COLO829 (cell line): Measurements from ENCODE around the gene HSPA9.
A peak's percentile ranks its signal among the peaks of the same experiment; 100 is the strongest.

Experiments used
- DNase-seq: peaks from one replicate; pipeline ENCODE4 v3.0.0; 2012; ENCODE audit warnings: low spot score

The HSPA9 gene

DNA sequence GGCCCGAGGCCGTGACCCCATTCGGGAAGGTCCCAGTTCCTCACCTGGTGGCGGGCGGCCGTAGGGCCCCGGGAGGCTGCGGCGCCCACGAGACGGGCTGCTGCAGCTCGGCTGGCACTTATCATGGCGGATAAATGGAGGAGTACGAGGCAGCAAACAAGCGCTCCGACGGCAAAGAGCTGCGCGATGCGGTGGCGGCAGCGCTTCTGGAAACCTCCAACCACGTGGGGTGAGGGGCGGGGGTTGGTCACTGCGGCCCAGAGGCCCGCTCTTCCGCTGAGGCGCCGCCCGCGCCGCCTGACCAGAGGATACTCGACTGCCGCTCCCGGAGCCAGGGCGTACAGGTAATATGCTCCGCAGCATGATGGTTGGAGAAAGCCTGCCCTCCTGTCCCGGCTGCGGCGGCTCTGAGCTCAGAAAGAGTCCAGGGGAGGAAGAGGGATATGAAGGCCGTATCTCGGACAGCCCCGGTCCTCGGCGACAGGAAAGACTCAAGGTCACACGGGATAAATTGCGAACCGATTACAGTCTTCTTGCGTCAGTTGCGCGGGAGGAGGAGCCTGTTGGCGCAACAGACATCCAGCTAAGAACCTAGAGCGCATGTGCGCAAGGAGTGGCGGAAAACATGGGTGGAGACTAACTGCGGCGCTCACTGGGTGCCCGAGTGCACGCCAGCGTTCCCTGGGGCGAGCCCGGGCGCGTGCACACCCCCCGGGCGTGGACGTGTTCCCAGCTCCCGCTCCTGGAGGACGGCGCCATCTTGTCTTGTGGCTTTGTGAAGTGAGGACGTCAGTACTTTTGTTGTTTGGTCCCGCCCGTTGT lies at the start of gene HSPA9:
Gene HSPA9 (minus strand): TSS at position 208 of the 822 bp plus-strand sequence. CDS start 83 bp downstream, at position 125.
- DNase-seq = peak; percentile 100

DNA sequence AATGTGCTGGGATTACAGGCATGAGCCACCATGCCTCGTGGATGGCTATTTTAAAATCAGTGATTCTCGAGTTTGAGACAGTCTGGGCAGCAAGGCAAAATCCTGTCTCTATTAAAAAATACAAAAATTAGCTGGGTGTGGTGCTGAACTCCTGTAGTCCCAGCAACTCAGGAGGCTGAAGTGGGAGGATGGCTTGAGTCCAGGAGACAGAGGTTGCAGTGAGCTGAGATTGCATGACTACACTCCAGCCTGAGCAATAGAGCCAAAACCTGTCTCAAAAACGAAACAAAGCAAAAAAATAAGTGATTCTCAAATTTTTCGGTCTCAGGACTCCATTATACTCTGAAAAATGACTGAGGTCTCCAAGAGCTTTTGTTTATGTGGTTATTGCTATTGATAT lies 47.9 kb upstream of the HSPA9 start:
- DNase-seq = no peak

DNA sequence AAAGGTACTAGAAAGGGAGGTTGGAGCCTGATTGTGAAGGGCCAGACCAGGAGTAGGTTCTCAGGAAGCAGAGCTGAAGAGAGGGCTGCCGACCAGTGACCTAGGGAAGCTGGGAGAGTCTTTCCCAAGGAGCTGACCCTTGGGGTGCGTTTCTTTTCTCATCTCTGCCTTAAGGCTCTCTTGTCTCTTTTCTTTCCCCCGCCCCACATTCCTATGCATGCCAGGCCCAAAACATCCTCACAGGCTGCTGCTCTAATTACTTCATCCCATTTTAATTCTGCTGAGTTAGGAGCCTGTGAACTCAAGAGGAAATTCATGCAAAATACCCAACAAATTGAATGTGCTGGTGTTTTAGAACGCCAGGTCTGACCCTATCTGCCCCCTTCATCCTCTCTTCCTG lies 46.9 kb upstream of the HSPA9 start:
- DNase-seq = no peak

DNA sequence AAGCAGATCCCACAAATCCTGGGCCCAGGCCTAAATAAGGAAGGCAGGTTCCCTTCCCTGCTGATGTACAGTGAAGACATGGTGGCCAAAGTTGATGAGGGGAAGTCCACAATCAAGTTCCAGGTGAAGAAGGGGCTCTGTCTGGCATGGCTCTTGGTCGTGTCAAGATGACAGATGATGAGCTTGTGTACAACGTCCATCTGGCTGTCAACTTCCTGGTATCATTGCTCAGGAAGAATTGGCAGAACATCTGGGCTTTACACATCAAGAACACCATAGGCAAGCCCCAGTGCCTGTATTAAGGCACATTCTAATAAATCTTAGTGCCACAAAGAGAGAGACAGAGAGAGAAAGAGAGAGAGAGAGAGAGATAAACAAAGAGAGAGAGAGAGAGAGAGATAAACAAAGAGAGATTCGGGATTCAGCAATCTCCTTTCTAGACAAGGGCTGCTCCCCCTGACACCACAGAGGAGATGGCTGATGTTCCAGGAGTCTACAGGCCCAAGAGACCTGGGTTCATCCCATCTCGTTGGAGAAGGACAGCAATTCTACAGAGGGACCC lies 45.5 kb upstream of the HSPA9 start:
- no peak for DNase-seq

DNA sequence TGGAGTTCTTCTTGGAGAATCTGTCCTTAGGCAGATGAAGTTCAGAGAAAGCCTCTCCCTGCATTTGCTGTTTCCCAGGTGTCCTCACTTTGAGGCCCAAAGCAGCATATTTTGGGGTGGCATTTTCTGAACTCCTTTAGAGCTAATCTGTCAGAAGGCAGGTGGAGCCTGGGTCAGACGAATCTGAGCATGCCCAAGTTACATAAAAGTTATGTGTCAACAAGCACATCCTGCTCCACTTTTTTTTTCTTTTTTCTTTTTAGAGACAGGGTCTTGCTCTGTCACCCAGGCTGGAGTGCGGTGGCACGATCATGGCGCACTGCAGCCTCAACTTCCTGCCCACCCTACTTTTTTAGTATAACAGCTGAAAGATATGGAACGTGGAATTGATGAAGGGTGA lies 41.3 kb upstream of the HSPA9 start:
- no peak for DNase-seq

DNA sequence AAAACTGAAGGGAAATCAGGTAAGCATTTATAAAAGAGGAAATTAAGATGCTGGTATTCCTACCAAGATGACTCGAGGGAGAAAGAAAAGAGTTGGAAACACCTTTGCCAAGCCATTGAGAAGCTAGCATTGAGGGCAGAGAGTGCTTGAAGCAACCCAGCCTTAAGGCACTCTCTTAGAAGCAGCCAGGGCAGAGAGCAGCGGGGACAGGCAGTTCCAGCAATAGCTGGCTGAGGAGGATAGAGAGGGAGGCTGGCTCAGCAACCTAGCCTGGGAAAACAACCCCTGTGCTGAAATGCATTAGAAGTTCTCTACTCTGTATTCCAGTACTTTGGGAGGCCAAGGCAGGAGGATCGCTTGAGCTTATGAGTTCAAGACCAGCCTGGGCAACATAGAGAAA lies 40.3 kb upstream of the HSPA9 start:
- DNase-seq = no peak

DNA sequence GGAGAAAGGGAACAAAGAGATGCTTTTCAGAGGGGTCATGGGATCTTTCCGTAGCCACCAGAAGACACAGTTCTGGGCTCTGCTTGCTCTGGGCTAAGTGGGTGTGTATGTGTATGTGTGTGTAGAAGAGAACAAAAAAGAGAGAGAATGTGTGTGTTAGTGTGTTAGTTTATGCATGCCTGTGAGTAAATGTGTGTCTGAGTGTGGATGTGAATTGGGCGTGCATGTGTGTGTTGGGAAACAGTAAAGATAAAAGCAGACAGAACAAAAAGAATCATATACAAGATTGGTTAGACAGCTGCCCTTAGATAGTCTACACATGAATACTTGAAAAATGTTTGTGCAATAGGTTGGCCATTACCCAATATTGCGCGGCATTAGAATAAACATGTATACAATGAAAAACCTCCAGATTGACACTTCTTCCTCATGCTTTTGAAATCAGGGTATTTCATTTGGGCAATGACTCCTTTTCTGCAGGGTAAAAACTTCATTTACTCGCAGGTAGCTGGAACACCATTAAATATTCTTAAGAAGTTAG lies 36.5 kb upstream of the HSPA9 start:
- DNase-seq = no peak

DNA sequence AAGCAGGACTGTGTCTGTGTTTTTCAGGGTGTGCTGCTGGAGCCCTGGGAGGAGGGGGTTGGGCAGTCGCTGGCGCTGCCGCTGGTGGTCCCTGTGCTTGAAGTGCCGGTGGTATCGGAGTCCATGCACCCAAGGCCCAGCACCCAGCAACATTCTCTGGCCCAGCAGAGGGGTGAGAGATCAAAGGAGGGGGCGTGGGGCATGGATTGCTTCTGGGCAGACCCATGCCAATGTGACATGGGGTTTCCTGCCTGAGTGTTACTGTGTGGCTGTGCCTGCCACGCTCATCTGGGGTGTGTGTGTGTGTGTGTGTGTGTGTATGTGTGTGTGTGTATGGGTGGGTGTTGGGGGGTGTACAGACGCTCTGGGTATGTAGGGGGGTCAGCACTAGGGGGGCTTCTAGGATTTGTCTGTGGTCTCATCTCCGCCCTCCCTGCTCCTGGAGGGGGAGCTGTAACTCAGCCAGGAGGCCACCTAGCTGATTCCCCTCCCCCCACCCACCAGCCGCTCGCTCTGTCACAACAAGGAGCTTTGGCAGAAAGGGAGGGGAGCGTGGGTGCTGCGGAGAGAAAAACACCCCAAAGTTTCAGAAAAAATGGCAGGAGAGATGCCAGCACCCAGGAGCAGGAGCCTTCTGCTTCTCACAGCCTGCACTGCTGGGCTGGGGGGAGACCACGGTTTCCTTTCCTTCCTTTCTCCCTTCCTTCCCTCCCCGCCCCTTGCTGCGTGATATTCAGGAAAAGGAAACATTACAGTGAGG lies 35.9 kb upstream of the HSPA9 start:
- peak; percentile 50 for DNase-seq

DNA sequence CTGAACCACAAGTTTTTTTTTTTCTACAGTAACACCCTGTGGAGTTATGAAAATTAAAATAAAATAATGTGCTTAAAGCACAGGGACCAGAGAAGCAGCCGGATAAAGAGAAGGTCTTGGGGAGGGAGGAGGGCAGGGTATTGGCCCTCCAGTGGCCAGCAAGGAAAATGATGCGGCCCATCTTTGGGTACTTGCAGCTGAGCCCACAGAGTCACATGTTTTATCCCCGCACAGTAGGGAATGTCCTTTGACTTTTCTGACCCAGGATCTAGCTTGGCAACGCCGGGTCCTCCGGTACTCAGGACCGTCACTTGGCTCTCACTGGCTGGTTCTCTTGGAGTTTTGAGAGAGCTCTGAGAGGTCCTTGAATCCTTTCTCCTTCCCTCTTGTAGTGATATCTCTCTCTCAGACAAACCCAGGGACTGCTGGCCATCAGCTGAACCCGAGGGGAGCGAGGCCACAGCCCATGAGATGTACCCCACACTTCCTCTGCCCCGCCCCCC lies 35.3 kb upstream of the HSPA9 start:
- no peak for DNase-seq

DNA sequence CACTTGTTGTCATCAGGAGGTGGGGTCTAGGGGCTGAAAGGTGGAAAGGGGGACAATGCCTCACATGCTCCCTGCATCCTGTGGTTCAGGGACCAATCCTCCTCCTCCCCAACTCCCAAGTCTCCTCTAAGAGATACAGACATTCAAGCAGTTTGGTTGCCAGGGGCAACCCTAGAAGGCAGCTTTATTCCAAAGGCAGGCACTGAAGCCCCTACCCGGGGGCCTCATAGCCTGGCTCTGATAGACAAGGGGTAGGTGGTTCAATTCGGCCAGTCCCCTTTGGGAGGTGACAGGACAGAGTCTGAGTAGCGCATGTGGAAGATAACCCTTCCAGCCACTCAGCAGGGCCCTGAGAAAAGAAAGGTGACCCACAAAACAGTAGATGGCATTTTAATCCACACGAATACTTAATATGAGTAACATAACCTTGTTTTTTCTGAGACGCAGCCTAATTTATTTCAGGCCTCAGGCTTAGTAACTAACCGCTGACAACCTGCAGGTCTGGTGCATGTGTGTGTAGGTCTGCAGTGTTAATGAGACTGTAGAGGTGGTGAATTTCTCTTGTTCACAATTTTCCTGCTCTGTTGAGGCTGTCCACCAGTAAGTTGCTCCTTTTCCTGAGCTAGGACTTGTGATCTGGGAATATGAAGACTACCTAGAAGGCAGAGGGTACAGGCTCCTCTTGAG lies 31.3 kb upstream of the HSPA9 start:
- no peak for DNase-seq

DNA sequence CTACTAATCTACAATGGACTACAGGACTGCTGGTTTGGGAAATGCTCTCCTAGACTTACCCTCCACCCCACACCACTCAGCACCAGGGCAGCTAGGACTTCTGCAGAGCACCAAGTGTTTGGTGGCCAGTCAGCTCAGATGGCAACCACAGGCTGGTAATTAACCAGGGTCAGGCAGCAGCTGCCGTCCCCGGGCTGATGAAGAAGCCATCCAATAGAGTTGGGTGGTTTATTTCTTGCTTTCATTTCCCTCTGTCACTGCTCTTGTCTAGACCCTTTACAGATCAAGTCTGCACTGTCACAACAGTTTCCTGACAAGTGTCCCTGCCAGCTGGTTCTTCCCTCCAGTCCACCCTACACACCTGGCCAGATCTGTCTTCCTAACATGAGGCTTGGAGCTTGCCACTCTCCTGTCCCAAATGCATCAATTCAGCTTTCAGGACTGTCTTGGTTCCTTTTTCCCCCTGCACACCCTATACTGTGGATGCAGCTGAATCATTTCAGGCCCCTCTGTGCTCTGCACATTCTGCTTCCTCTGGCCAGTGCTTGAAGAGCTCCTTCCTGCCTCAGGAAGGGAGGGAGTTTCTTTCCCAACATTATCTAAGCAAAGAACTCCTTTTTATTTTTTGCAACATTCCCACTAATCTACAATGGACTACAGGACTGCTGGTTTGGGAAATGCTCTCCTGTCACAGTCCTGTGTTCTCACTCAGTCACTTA lies 30.2 kb upstream of the HSPA9 start:
- DNase-seq = no peak

DNA sequence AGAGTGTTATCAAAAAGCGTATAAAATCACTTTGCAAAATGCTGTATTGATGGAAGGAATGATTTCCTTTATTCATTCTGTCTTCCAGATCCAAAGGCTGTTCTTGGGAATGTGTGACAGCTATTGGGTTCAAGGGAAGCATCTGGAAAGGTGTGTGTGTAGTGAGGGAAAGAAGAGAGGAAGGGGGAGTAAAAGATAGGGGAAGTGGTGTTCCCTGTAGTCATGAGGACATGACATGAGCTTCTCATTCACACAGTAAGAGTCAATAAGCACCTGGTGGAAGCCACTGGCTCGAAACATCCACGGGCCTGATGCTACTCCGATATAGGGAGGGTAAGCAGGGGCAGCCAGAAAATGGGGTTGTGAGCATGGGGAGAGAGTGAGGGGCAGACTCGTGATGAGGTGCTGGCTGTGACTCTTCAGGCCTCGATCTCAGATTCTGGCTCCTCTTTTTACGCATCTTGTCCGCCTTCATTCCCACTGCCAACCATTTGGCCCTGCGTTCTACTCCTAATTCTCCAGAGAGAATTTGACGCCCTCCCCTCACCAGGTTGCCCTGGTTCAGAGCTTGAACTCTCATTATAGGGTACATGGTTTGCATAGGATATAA lies 29.1 kb upstream of the HSPA9 start:
- DNase-seq = no peak

DNA sequence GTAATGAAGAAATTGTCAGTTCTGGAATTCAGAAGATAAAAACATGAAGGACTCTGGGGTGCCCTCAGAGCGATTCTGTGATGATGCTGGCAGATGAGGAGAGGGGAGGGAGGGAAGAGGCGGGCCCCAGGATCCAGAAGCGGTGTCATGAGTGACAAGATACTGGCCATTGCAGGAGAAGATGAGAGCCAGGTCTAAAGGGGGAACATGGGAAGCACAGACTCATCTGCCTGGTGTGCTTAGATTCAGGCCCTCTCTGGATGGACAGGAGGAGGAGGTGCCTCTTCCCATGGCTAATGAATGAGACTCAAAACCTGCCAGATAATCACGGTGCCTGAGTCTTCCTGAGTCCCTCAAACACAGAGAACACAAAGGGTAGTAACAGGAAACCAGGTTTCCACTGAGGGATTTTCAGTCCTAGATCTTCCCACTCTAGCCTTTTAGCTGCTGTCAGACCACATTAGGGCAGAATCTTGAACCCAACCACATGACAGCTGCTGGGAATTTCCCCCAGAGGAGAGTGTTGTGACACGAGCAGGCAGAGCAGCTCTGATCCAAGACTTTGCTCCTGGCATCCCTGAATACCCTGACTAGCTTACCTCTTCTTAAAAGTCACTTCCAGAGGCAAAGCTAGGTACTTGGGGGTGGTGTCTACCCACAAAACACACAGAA lies 28.2 kb upstream of the HSPA9 start:
- no peak for DNase-seq

DNA sequence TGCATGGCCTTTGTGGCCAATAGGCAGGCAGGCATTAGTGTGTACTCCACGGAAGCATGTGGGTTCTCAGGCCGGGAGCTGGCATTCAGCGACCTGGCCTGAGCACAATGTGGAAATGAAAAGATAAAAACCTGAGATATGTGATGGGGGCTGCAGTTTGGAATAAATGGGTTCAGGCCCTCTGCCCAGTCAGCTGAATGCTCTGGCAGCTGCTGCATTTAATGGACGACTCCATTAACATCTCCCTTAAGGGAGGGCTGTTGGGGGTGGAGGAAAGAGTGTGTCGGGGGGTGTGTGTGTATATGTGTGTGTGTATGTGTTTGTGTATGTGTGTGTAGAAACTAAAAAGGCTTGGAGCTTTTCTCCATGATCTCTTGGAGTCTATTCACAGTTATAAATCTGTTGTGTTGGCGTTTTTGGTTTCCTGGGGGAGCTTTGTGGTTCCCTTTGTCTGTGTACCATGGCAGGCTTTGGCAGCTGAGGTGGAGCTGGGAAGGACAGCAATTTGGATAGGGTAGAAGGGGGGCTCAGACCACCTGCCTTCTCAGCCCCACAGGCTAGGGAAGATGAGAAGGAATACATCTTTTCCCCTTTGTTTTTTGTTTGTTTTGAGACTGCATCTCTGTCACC lies 27.3 kb upstream of the HSPA9 start:
- DNase-seq = no peak

DNA sequence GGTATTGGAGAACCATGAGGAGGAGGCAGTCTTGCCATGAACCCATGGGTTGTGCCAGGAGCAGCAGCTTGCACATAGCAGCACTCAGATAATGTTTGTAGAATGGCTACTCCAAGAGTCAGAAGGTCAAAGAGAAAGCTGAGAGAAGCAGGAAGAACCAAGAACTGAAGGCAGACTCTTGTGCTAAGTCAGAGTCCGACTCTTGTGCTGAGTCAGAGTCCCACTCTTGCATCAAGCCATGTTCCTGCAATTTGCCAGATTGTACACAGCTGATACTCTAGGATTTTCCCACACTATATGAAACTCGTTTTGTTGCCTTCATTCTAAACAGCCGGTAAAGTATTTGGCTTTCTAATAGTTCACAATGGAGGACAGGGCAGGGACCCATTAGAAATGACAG lies 26.2 kb upstream of the HSPA9 start:
- DNase-seq = no peak

DNA sequence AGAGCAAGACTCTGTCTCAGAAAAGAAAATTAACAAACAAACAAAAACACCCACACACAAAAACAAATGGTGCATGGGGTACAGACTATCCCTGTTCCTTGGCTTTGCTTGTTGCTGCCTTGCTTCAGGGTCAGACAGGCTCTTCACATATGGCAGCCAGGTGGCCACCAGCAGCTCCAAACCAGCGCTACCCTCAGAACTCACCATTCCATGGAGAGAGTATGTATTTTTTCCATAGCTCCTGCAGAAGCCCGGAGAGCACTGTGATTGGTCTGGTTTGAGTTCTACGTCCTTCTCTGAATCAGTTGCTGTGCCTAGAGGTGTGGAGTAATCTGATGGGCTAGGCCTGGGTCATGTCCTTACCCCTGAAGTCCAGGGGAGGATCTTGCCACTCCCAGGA lies 25.2 kb upstream of the HSPA9 start:
- DNase-seq = no peak

DNA sequence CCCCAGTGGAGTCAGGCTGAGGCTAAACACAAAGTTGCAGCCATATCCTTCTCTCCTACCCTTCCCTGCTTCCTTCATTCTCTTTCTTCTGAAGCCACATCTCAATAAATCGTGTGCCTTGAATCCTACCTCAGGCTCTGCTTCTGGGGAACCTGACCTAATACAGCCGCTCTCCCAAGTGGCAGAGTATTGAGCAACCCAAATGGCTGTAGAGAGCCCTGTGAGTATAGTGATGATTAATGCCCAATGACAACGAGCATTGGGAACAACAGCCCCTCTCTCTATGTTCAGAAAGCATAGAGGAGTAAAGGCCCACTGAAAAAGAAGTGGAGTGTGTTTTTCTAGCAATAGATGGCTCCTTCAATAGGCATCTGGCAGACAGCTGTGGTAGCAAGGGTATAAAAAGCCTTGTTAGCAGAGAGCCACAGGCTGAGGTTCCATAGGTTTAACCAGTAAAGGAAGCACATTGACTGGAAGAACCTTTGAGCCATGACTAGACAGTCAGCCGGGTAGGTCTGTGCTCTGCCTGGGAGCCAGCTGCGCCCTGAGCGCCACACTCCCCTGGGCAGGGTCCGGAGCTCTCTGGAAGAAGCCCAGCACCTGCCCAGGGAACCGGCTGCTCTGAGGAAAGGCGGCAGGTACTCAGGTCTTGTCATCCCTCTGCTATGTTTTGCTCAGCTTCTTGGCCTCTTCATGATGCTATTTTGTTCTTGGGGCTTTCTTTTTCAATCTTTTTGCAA lies 22.6 kb upstream of the HSPA9 start:
- DNase-seq = no peak

DNA sequence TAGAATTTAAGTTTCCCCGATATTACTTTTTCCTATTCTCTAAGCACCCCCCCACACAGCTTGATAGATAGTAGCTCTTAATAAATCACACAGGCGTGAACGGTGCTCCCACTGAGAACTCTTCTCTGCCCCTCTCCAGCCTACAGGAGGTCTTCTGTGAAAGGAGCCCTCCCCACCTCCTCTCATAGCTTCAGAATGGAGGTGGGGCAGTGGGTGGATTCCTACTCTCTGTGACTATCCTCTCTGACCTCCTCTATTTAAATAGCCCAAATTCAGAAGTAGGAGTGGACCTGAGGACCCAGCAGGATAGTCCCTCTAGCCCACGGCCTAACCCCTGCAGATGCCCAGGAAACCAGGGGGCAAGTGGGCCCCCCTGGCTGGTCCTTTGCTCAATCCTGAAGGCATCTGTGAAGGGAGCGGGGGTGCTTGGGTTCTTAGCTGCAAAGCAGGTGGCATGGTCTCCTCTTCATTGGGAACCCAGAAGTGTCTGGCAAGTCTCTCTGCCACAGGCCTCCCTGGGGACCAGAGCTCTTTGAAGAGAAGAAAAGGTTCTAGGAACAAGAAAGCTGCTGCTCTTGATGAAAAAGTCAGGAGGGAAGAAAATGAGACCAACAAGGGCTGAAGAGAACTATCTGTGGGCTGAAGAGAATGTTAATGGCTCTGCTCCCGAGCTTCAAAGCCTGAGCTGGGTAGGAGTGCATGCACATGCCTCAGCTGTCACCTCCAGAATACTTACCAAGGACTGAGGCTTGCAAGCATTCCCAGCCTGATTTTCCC lies 21.1 kb upstream of the HSPA9 start:
- no peak for DNase-seq
